Measurements from ENCODE around the gene KCTD19. TPM values are rescaled to one million over a fixed set of nuclear protein-coding genes. Genes with fewer than 3 reads are reported as not detected.

The KCTD19 gene
- total RNA-seq, 1 experiment from 2014 or later: not detected

GRCh38 chr16:67245186-67245585 is 81.4 kb downstream of the KCTD19 start:
- H3K36me3 ChIP-seq (ENCODE audit: insufficient read depth, low read length): no peaks in the 10 kb centered on the region
- peak overlapping the region; percentile 79 for H3K9ac ChIP-seq (ENCODE audit: low read length)
- no peak overlapping the region for H2AFZ ChIP-seq (ENCODE audit: low read length)
- peak overlapping the region; percentile 95 for H3K4me2 ChIP-seq (ENCODE audit: low read depth, low read length, poor library complexity, severe bottlenecking)
- no peaks in the 10 kb centered on the region for H3K9me3 ChIP-seq (ENCODE audit: low read length)
- peak overlapping the region; percentile 88 for H3K4me3 ChIP-seq (ENCODE audit: low read length)
- H3K9me2 ChIP-seq (replicated peaks; ENCODE audit: insufficient read depth, low read length): no peaks in the 10 kb centered on the region
- H3K4me1 ChIP-seq (ENCODE audit: low read length): peaks cover 59% of the 10 kb centered on the region
- no peak for DNase-seq
- H3K79me2 ChIP-seq (ENCODE audit: low read length): peaks cover 30% of the 10 kb centered on the region
- no peaks in the 10 kb centered on the region for H3K27me3 ChIP-seq (ENCODE audit: low read length)
- peak overlapping the region; percentile 83 for H3K27ac ChIP-seq (ENCODE audit: low read length)
- peaks cover 11% of the 10 kb centered on the region; the same call in 1 of the 2 replicates for H4K20me1 ChIP-seq (ENCODE audit: insufficient read depth, low read depth, low read length)

GRCh38 chr16:67244387-67245185 is 82.0 kb downstream of the KCTD19 start:
- Histone ChIP-seq H3K9me3 (ENCODE audit: low read length) (no peaks in the 10 kb centered on the region), H3K9me2 (replicated peaks; ENCODE audit: insufficient read depth, low read length) (no peaks in the 10 kb centered on the region), H3K79me2 (ENCODE audit: low read length) (peaks cover 30% of the 10 kb centered on the region), H3K27ac (ENCODE audit: low read length) (peak overlapping the region; percentile 83), H3K4me2 (ENCODE audit: low read depth, low read length, poor library complexity, severe bottlenecking) (peak overlapping the region; percentile 95), H4K20me1 (ENCODE audit: insufficient read depth, low read depth, low read length) (peaks cover 16% of the 10 kb centered on the region; the same call in 1 of the 2 replicates), H2AFZ (ENCODE audit: low read length) (no peak overlapping the region), H3K27me3 (ENCODE audit: low read length) (no peaks in the 10 kb centered on the region), H3K4me3 (ENCODE audit: low read length) (peak overlapping the region; percentile 88), H3K4me1 (ENCODE audit: low read length) (peaks cover 53% of the 10 kb centered on the region), H3K36me3 (ENCODE audit: insufficient read depth, low read length) (no peaks in the 10 kb centered on the region), H3K9ac (ENCODE audit: low read length) (peak overlapping the region; percentile 79)
- peak; percentile 96 for DNase-seq

- Histone ChIP-seq H3K4me3 (ENCODE audit: low read length) (no peak overlapping the region), H3K9me3 (ENCODE audit: low read length) (no peaks in the 10 kb centered on the region), H3K36me3 (ENCODE audit: insufficient read depth, low read length) (no peaks in the 10 kb centered on the region), H3K4me1 (ENCODE audit: low read length) (peaks cover 43% of the 10 kb centered on the region), H3K27ac (ENCODE audit: low read length) (peak overlapping the region; percentile 80), H3K27me3 (ENCODE audit: low read length) (no peaks in the 10 kb centered on the region), H2AFZ (ENCODE audit: low read length) (no peak overlapping the region), H3K9ac (ENCODE audit: low read length) (peak overlapping the region; percentile 65), H3K4me2 (ENCODE audit: low read depth, low read length, poor library complexity, severe bottlenecking) (peak overlapping the region; percentile 95), H3K9me2 (replicated peaks; ENCODE audit: insufficient read depth, low read length) (no peaks in the 10 kb centered on the region), H4K20me1 (ENCODE audit: insufficient read depth, low read depth, low read length) (peaks cover 16% of the 10 kb centered on the region; the same call in 1 of the 2 replicates), H3K79me2 (ENCODE audit: low read length) (peaks cover 30% of the 10 kb centered on the region)
- DNase-seq: no peak
These were observed 83.1 kb downstream of the KCTD19 start for GRCh38 chr16:67243481-67243880.

- peaks cover 30% of the 10 kb centered on the region for H3K79me2 ChIP-seq (ENCODE audit: low read length)
- no peak overlapping the region for H2AFZ ChIP-seq (ENCODE audit: low read length)
- no peaks in the 10 kb centered on the region for H3K36me3 ChIP-seq (ENCODE audit: insufficient read depth, low read length)
- H3K9me3 ChIP-seq (ENCODE audit: low read length): no peaks in the 10 kb centered on the region
- H3K27me3 ChIP-seq (ENCODE audit: low read length): no peaks in the 10 kb centered on the region
- peaks cover 34% of the 10 kb centered on the region for H3K4me1 ChIP-seq (ENCODE audit: low read length)
- no peak overlapping the region for H3K27ac ChIP-seq (ENCODE audit: low read length)
- H3K4me3 ChIP-seq (ENCODE audit: low read length): no peak overlapping the region
- H3K9ac ChIP-seq (ENCODE audit: low read length): no peak overlapping the region
- no peak overlapping the region for H3K4me2 ChIP-seq (ENCODE audit: low read depth, low read length, poor library complexity, severe bottlenecking)
- peaks cover 16% of the 10 kb centered on the region; the same call in 1 of the 2 replicates for H4K20me1 ChIP-seq (ENCODE audit: insufficient read depth, low read depth, low read length)
- no peaks in the 10 kb centered on the region for H3K9me2 ChIP-seq (replicated peaks; ENCODE audit: insufficient read depth, low read length)
- no peak for DNase-seq
These were observed 84.3 kb downstream of the KCTD19 start for GRCh38 chr16:67242138-67242730.

DNA sequence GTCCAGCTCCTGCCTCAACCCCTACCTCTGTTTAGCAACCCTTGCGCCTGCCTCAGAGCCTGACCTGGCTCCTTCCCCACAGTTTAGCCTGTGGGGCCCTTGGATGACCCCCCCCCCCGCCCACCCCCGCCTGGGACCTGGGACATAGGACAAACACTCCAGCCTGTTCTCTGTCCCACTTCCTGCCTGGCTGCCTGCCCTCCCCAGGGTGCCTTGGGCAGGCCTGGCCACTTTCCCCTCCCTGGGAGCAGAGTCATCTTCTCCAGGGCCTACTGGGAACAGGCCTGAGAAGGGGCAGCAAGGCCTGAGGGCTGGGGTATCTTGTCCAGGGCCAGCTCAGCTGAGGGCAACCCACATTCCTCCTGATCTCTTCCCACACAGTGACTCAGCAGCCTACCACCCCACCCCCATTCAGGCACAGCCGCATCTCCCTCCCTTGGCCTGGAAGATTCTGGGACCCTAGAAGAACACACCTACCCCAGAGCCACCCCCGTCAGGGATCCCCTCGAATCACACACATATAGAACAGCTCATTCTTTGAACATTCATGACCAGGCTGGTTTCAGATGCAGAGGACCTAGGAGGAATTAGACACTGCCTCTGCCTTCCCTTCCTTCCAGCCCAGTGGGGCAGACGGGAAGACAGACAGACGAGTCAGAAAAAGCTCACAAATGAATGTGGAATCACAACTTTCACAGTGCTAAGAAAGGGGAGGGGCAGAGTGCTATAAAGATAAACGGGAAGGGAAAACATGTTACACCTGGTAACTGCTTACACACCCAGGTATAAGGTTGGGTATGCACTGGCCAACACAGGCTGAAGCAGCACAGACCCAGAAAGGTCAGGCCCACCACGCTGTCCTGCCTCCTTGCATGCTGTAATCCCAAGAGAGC is 85.3 kb downstream of the KCTD19 start:
- H3K4me3 ChIP-seq (ENCODE audit: low read length): no peak overlapping the region
- no peaks in the 10 kb centered on the region for H3K9me3 ChIP-seq (ENCODE audit: low read length)
- H3K27me3 ChIP-seq (ENCODE audit: low read length): no peaks in the 10 kb centered on the region
- H3K27ac ChIP-seq (ENCODE audit: low read length): no peak overlapping the region
- H3K4me2 ChIP-seq (ENCODE audit: low read depth, low read length, poor library complexity, severe bottlenecking): no peak overlapping the region
- peaks cover 6% of the 10 kb centered on the region; the same call in 1 of the 2 replicates for H3K36me3 ChIP-seq (ENCODE audit: insufficient read depth, low read length)
- H2AFZ ChIP-seq (ENCODE audit: low read length): no peak overlapping the region
- DNase-seq: no peak
- H3K9me2 ChIP-seq (replicated peaks; ENCODE audit: insufficient read depth, low read length): no peaks in the 10 kb centered on the region
- peaks cover 30% of the 10 kb centered on the region for H3K79me2 ChIP-seq (ENCODE audit: low read length)
- no peak overlapping the region for H3K9ac ChIP-seq (ENCODE audit: low read length)
- H3K4me1 ChIP-seq (ENCODE audit: low read length): peaks cover 34% of the 10 kb centered on the region
- peaks cover 18% of the 10 kb centered on the region; the same call in 1 of the 2 replicates for H4K20me1 ChIP-seq (ENCODE audit: insufficient read depth, low read depth, low read length)

DNA sequence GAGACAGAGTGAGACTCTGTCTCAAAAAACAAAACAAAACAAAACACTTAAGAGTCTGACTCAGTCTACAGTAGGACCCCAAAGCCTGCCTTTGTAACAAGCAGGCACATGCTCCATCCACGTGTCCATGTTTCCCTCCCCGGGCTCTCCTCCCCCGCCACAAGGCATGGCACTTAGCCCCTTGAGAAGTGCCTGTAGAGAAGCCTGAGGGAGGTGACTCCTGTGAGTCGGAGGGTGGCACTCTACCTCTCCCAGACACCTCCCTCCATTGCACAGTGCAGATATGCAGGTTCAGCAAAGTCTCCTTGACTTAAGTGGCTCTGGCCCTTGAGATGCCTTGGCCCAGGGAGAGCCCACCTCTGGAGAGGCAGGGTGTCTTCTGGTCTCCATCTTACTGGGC is 86.0 kb downstream of the KCTD19 start:
- Histone ChIP-seq H3K36me3 (ENCODE audit: insufficient read depth, low read length) (peaks cover 9% of the 10 kb centered on the region; the same call in 1 of the 2 replicates), H3K4me2 (ENCODE audit: low read depth, low read length, poor library complexity, severe bottlenecking) (no peak overlapping the region), H3K27ac (ENCODE audit: low read length) (no peak overlapping the region), H3K9me2 (replicated peaks; ENCODE audit: insufficient read depth, low read length) (no peaks in the 10 kb centered on the region), H4K20me1 (ENCODE audit: insufficient read depth, low read depth, low read length) (peaks cover 22% of the 10 kb centered on the region; the same call in 1 of the 2 replicates), H3K4me3 (ENCODE audit: low read length) (no peak overlapping the region), H2AFZ (ENCODE audit: low read length) (no peak overlapping the region), H3K9me3 (ENCODE audit: low read length) (no peaks in the 10 kb centered on the region), H3K79me2 (ENCODE audit: low read length) (peaks cover 24% of the 10 kb centered on the region), H3K9ac (ENCODE audit: low read length) (no peak overlapping the region), H3K4me1 (ENCODE audit: low read length) (peaks cover 28% of the 10 kb centered on the region), H3K27me3 (ENCODE audit: low read length) (no peaks in the 10 kb centered on the region)
- no peak for DNase-seq

Data from Karpas-422 (cell line).